Hepatocyte (in vitro differentiated cells): ENCODE data around the gene SERAC1. TPM values are rescaled to one million over a fixed set of nuclear protein-coding genes. Genes with fewer than 3 reads are reported as not detected.
A peak's percentile ranks its signal among the peaks of the same experiment; 100 is the strongest.

Experiments used
- DNase-seq: peaks from one replicate; pipeline ENCODE4 v3.0.0-alpha.2; 2016; ENCODE audit warnings: low spot score
- H2AFZ ChIP-seq: fragments of 200-600 bp; sonication (generic); 2 replicates; pipeline ENCODE4 v1.6.0; 2016; ENCODE audit warnings: antibody characterized with exemption, mild to moderate bottlenecking
- H3K27ac ChIP-seq: fragments of 200-600 bp; sonication (generic); 2 replicates; pipeline ENCODE4 v1.5.1; 2016; ENCODE audit warnings: mild to moderate bottlenecking
- H3K27me3 ChIP-seq: fragments of 200-600 bp; sonication (generic); 2 replicates; pipeline ENCODE4 v1.6.1; 2016
- H3K36me3 ChIP-seq: fragments of 200-600 bp; sonication (generic); replicated peaks from 2 replicates; pipeline ENCODE4 v1.5.1; 2016; ENCODE audit warnings: low read depth; ENCODE audit not compliant: insufficient read depth
- H3K4me1 ChIP-seq: fragments of 200-600 bp; sonication (generic); 2 replicates; pipeline ENCODE4 v1.5.1; 2016; ENCODE audit warnings: mild to moderate bottlenecking, moderate library complexity; ENCODE audit not compliant: insufficient read depth
- H3K4me2 ChIP-seq: fragments of 200-600 bp; sonication (generic); 2 replicates; pipeline ENCODE4 v1.6.0; 2016
- H3K4me3 ChIP-seq: fragments of 200-600 bp; sonication (generic); 2 replicates; pipeline ENCODE4 v1.5.1; 2016; ENCODE audit warnings: mild to moderate bottlenecking
- H3K79me2 ChIP-seq: fragments of 200-600 bp; sonication (generic); 2 replicates; pipeline ENCODE4 v1.6.0; 2017; ENCODE audit warnings: mild to moderate bottlenecking
- H3K9me2 ChIP-seq: fragments of 200-600 bp; sonication (generic); replicated peaks from 2 replicates; pipeline ENCODE4 v1.6.0; 2017; ENCODE audit warnings: mild to moderate bottlenecking; ENCODE audit not compliant: insufficient read depth
- H3K9me3 ChIP-seq: fragments of 200-600 bp; sonication (generic); 2 replicates; pipeline ENCODE4 v1.5.1; 2016; ENCODE audit warnings: low read depth, mild to moderate bottlenecking
- H4K20me1 ChIP-seq: fragments of 200-600 bp; sonication (generic); 2 replicates; pipeline ENCODE4 v1.6.0; 2016; ENCODE audit warnings: mild to moderate bottlenecking; ENCODE audit not compliant: insufficient read depth, poor library complexity, severe bottlenecking
- CTCF ChIP-seq: fragments of 200-600 bp; sonication (generic); IDR thresholded peaks from 2 replicates; pipeline ENCODE4 v1.5.1; 2016; ENCODE audit warnings: antibody characterized with exemption, mild to moderate bottlenecking; ENCODE audit not compliant: poor library complexity
- EZH2 ChIP-seq: fragments of 200-600 bp; sonication (generic); IDR thresholded peaks from 2 replicates; pipeline ENCODE4 v1.6.1; 2016; ENCODE audit warnings: antibody characterized with exemption, mild to moderate bottlenecking, borderline replicate concordance
- EZH2phosphoT487 ChIP-seq: fragments of 200-600 bp; sonication (generic); IDR thresholded peaks from one replicate; pipeline ENCODE4 v1.6.1; 2018; ENCODE audit warnings: antibody characterized with exemption, mild to moderate bottlenecking, low read depth, moderate library complexity; ENCODE audit not compliant: unreplicated experiment, severe bottlenecking
- WGBS: methylation state at CpG from one replicate; pipeline ENCODE4 v1.1.6; 2016; ENCODE audit warnings: low lambda C conversion rate; ENCODE audit errors: missing lambda C conversion rate; 5-methylcytosine and 5-hydroxymethylcytosine counted together
- polyA plus RNA-seq: library from polyadenylated mRNA; unstranded; fragments of >200 nt; fragmentation: Nextera tagmentation; extraction: Ambion mirVana; gene quantifications from 2 replicates; pipeline ENCODE4 v1.2.1, GENCODE V29; 2016
- total RNA-seq: library from RNA; depleted of rRNA; stranded (reverse); fragments of >200 nt; gene quantifications from 2 replicates; pipeline ENCODE4 v1.2.3, GENCODE V29; 2014

Gene SERAC1
- total and polyA plus RNA-seq, 2 experiments from 2014 or later: 4.9 to 15.2 TPM

GRCh38 chr6:158207422-158207788 is 39.3 kb upstream of the SERAC1 start:
- Histone ChIP-seq H3K36me3 (no peaks in the 10 kb centered on the region), H3K79me2 (no peaks in the 10 kb centered on the region), H3K27ac (peak overlapping the region; percentile 30), H3K4me3 (no peak overlapping the region), H3K4me1 (no peaks in the 10 kb centered on the region), H3K9me2 (no peaks in the 10 kb centered on the region), H3K27me3 (no peaks in the 10 kb centered on the region), H3K4me2 (no peak overlapping the region), H2AFZ (no peak overlapping the region), H3K9me3 (no peaks in the 10 kb centered on the region), H4K20me1 (no peaks in the 10 kb centered on the region)
- 76% methylated on average over 3 of the region's 3 CpGs for WGBS
- peak; percentile 19 for DNase-seq
- no peak for TF ChIP-seq CTCF

GRCh38 chr6:158206740-158207421 is 38.8 kb upstream of the SERAC1 start:
- TF ChIP-seq EZH2: no peak
- no peak for TF ChIP-seq EZH2phosphoT487
- no peak for TF ChIP-seq CTCF
- Histone ChIP-seq H3K27ac (no peak overlapping the region), H3K27me3 (no peaks in the 10 kb centered on the region), H3K36me3 (no peaks in the 10 kb centered on the region), H3K9me2 (no peaks in the 10 kb centered on the region), H3K4me3 (no peak overlapping the region), H4K20me1 (no peaks in the 10 kb centered on the region), H3K9me3 (no peaks in the 10 kb centered on the region), H3K4me1 (no peaks in the 10 kb centered on the region), H2AFZ (no peak overlapping the region), H3K4me2 (no peak overlapping the region), H3K79me2 (no peaks in the 10 kb centered on the region)
- no peak for DNase-seq
- WGBS: 89% methylated on average over 7 of the region's 7 CpGs

GRCh38 chr6:158205169-158205944 is 37.3 kb upstream of the SERAC1 start:
- DNase-seq: peak; percentile 67
- Histone ChIP-seq H3K36me3 (no peaks in the 10 kb centered on the region), H3K4me2 (no peak overlapping the region), H3K9me2 (no peaks in the 10 kb centered on the region), H3K27ac (no peak overlapping the region), H4K20me1 (no peaks in the 10 kb centered on the region), H3K79me2 (no peaks in the 10 kb centered on the region), H2AFZ (no peak overlapping the region), H3K4me3 (no peak overlapping the region), H3K4me1 (no peaks in the 10 kb centered on the region), H3K27me3 (no peaks in the 10 kb centered on the region), H3K9me3 (no peaks in the 10 kb centered on the region)
- TF ChIP-seq CTCF (peak; percentile 49), EZH2 (no peak)
- WGBS: 58% methylated on average over 13 of the region's 13 CpGs
